ENCODE data around the gene LCP1.
A peak's percentile ranks its signal among the peaks of the same experiment; 100 is the strongest.

Gene LCP1

DNA sequence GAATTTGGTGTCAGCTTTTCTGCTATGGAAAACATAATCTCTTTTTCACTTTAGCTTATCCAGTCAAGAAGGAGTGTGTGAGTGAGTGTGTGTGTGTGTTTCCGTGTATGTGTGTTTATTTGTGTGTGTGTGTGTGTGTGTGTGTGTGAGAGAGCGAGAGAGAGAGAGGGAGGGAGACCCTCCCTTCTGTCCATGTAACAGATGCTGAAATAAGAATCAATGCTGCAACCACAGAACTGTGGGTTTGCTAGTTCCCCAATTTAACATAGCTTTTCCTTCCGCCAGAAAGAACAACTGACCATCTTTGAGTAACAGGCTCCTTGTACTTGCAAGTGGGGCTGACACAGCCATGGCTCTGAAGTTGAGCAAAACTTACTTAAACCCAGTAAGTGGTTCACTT lies 5.2 kb downstream of the LCP1 start:
- DNase-seq (ENCODE audit: low read depth in 2 of 2) = no peak
- TF ChIP-seq, protein P1, sequence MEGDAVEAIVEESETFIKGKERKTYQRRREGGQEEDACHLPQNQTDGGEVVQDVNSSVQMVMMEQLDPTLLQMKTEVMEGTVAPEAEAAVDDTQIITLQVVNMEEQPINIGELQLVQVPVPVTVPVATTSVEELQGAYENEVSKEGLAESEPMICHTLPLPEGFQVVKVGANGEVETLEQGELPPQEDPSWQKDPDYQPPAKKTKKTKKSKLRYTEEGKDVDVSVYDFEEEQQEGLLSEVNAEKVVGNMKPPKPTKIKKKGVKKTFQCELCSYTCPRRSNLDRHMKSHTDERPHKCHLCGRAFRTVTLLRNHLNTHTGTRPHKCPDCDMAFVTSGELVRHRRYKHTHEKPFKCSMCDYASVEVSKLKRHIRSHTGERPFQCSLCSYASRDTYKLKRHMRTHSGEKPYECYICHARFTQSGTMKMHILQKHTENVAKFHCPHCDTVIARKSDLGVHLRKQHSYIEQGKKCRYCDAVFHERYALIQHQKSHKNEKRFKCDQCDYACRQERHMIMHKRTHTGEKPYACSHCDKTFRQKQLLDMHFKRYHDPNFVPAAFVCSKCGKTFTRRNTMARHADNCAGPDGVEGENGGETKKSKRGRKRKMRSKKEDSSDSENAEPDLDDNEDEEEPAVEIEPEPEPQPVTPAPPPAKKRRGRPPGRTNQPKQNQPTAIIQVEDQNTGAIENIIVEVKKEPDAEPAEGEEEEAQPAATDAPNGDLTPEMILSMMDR (IDR thresholded peaks at IDR 0.05; ENCODE audit: low read depth, low read length) = no peak
- no peak overlapping the region for H3K4me3 ChIP-seq (replicated peaks in 1 of 2; ENCODE audit: low read depth in 2 of 2, low read length in 2 of 2)

DNA sequence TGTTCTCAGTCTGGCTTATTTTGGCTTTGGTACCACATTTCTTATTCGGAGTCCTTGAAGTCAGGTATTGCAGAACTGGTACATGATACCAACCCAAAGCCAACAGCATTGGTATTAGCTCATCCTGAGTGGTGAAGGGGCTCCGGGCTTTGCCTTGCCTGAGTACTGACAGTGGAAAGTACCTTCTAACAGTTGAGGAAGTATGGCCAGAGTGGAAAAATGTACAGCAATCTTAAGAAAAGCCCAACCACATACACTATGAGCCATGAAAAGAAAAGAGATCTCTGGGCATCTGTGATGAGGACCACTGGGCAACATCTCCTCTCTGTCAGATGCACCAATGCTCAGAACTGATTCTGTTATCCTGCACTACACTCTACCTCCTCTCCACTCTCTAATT lies 8.3 kb downstream of the LCP1 start:
- H3K4me3 ChIP-seq (replicated peaks in 1 of 2; ENCODE audit: low read depth in 2 of 2, low read length in 2 of 2) = no peak overlapping the region
- DNase-seq (ENCODE audit: low read depth in 2 of 2) = no peak
- TF ChIP-seq, protein P1 (IDR thresholded peaks at IDR 0.05; ENCODE audit: low read depth, low read length) = no peak

DNA sequence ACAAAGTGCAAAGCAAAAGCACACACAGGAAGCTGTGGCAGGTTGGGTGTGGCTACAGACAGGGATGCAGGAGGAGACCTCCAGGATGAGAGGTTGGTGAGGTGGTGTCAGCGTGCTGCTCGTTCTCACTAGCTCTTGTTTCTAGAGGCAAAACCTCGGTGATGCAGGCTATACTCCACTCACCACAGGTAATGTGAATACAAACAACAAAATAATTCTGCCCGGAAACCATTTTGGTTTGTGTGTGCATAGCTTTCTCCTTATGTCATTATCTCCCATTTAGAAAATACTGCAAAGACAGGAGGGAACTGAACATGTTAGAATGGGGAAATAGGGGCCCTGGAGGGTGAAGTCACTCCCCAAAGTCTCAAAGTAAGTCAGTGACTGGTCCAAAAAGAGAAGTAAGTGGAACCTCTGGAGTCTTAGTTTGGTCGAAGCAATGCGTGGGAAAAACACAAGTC lies 9.4 kb downstream of the LCP1 start:
- TF ChIP-seq, protein P1 (IDR thresholded peaks at IDR 0.05; ENCODE audit: low read depth, low read length) = no peak
- H3K4me3 ChIP-seq (replicated peaks in 1 of 2; ENCODE audit: low read depth in 2 of 2, low read length in 2 of 2) = no peak overlapping the region
- DNase-seq (ENCODE audit: low read depth in 2 of 2) = peak in 1 of 2 donors; percentile 9

DNA sequence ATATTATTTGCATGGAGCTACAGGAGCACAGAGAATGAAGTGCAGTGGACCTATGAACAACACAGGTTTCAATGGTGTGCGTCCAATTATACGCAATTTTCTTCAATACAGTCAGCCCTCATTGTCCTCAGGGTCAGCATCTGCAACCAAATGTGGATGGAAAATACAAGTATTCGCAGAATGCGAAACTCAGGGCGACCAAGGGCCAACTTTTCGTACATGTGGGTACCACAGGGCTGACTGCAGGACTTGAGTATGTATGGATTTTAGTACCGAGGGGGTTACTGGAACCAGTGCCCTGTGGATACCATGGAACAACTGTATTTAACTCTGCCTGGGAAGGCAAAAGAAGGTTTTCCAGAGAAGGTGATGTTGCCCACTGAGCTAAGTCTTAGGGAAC lies 10.2 kb downstream of the LCP1 start:
- no peak overlapping the region for H3K4me3 ChIP-seq (replicated peaks in 1 of 2; ENCODE audit: low read depth in 2 of 2, low read length in 2 of 2)
- DNase-seq (ENCODE audit: low read depth in 2 of 2) = no peak
- TF ChIP-seq, protein P1 (IDR thresholded peaks at IDR 0.05; ENCODE audit: low read depth, low read length) = no peak

DNA sequence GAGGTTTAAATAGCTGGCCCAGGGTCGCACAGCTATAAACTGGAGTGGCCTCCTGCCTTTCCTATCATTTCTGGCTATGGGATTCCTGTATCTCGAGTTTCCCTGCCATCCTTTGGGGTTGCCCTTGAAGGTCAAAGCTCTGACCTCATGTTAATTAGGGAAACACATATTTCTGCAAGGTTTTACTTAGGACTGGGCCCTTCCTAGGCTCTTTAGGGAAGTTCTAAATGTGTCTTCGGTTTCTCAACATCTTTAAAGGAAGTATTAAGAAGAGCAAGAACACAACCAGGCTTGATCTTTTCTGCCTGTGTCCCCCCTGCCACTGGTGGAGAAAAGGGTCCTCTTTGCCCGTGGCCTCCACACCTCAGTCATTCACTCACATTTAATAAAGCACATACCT lies 10.8 kb downstream of the LCP1 start:
- TF ChIP-seq, protein P1 (IDR thresholded peaks at IDR 0.05; ENCODE audit: low read depth, low read length) = no peak
- DNase-seq (ENCODE audit: low read depth in 2 of 2) = no peak
- no peak overlapping the region for H3K4me3 ChIP-seq (replicated peaks in 1 of 2; ENCODE audit: low read depth in 2 of 2, low read length in 2 of 2)

DNA sequence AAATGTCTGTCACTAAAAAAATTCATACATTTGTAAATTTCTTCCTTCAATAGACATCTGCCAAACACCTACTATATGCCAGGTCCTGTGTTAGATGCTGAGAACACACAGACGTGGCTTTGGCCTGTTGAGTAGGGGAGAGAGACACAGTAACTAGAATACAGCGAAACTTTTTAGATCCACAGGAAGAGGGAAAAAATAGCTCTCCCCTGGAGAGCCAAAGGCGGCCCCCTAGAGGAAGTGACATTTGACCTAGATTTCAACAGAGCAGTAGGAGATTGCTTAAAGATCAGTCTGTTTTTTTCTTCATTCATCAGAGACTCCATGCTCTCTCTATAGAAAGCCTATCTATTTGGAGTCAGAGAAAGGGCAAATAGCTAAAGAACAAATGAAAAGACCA lies 11.3 kb downstream of the LCP1 start:
- peak; percentile 44 to 51 for DNase-seq (ENCODE audit: low read depth in 2 of 2)
- no peak overlapping the region for H3K4me3 ChIP-seq (replicated peaks in 1 of 2; ENCODE audit: low read depth in 2 of 2, low read length in 2 of 2)
- TF ChIP-seq, protein P1 (IDR thresholded peaks at IDR 0.05; ENCODE audit: low read depth, low read length) = no peak

DNA sequence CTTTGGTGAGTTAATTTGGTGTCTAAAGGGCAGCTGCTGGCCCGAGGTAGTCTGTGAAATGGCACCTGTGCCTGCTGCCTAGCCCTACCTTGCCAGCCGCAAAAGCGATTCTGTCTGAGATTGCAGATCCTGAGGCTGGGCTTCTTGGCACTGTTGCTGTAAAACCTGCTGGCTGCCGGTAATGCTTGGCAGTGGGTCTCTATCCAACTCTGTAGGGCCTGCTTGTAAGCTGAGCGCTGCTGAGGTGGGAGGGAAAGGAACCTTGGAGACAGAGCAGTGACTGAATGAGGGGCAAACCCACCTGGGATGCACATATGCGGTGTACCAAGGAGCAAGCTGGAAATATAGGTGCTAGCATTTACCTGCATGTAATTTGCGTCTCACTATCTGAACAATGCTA lies 11.7 kb downstream of the LCP1 start:
- DNase-seq (ENCODE audit: low read depth in 2 of 2) = no peak
- TF ChIP-seq, protein P1 (IDR thresholded peaks at IDR 0.05; ENCODE audit: low read depth, low read length) = no peak

More for the DNA sequence above, 11.7 kb downstream of the LCP1 start:
- H3K4me3 ChIP-seq (replicated peaks in 1 of 2; ENCODE audit: low read depth in 2 of 2, low read length in 2 of 2) = no peak overlapping the region

All from cardiac fibroblast (primary cell).